GM12864 (cell line): ENCODE results near the gene BDH1.

Experiments used
- DNase-seq: peaks from one replicate; pipeline ENCODE4 v3.0.0-alpha.2; 2011; ENCODE audit warnings: low read depth
- H3K4me3 ChIP-seq: 2 replicates; pipeline ENCODE4 v1.5.1; 2011; ENCODE audit warnings: mild to moderate bottlenecking, low read depth, low read length, control low read depth
- CTCF ChIP-seq: IDR thresholded peaks from 2 replicates; pipeline ENCODE4 v1.5.1; 2011; ENCODE audit warnings: low read depth, mild to moderate bottlenecking, moderate library complexity, low read length, control low read depth, inconsistent platforms; ENCODE audit errors: missing control alignments

The BDH1 gene

GRCh38 chr3:197495999-197496745 lies 59.6 kb downstream of the BDH1 start:
- H3K4me3 ChIP-seq, result no peak overlapping the region
- TF ChIP-seq CTCF, result no peak
- DNase-seq, result no peak

GRCh38 chr3:197495499-197495898 lies 60.3 kb downstream of the BDH1 start:
- H3K4me3 ChIP-seq, result no peak overlapping the region
- no peak for TF ChIP-seq CTCF
- DNase-seq, result no peak

- DNase-seq, result no peak
- H3K4me3 ChIP-seq, result no peak overlapping the region
- no peak for TF ChIP-seq CTCF
These were observed 60.7 kb downstream of the BDH1 start for GRCh38 chr3:197495059-197495455.

- no peak for DNase-seq
- no peak for TF ChIP-seq CTCF
- no peak overlapping the region for H3K4me3 ChIP-seq
These were observed 61.3 kb downstream of the BDH1 start for GRCh38 chr3:197494366-197495058.

- no peak for TF ChIP-seq CTCF
- H3K4me3 ChIP-seq, result no peak overlapping the region
- DNase-seq, result no peak
These were observed 62.7 kb downstream of the BDH1 start for GRCh38 chr3:197493049-197493448.

GRCh38 chr3:197491923-197492664 lies 63.7 kb downstream of the BDH1 start:
- DNase-seq, result no peak
- H3K4me3 ChIP-seq, result no peak overlapping the region
- no peak for TF ChIP-seq CTCF
